HG03064 (cell line): ENCODE measurements around the gene ARMC9.

ENCODE experiments used
- ATAC-seq: cut with Tn5 transposase; IDR thresholded peaks from one replicate; pipeline ENCODE4 v1.9.1; 2021; ENCODE audit warnings: low read depth; ENCODE audit not compliant: unreplicated experiment

ARMC9 gene

GRCh38 chr2:231306791-231307393, 108.5 kb downstream of the ARMC9 start:
- ATAC-seq, result no peak

DNA sequence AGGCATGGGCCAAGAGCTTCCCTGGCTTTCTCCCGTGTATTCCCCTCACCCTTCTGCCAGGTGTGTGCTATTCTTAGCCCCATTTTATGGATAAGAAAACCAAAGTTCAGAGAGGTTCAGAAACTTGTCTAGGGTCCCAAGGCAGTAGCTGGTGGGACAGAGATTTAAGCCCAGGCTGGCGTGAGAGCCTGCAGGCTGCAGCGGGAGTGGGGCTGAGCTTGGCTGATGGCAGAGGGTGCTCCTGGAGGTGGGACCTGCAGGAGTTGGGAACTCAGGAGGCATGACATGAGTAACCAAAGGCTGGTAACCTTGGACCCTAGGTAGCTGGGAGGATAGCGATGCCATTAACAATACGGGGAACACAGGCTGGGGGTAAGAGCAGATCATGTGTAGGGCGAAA, 109.8 kb downstream of the ARMC9 start:
- ATAC-seq, result no peak

DNA sequence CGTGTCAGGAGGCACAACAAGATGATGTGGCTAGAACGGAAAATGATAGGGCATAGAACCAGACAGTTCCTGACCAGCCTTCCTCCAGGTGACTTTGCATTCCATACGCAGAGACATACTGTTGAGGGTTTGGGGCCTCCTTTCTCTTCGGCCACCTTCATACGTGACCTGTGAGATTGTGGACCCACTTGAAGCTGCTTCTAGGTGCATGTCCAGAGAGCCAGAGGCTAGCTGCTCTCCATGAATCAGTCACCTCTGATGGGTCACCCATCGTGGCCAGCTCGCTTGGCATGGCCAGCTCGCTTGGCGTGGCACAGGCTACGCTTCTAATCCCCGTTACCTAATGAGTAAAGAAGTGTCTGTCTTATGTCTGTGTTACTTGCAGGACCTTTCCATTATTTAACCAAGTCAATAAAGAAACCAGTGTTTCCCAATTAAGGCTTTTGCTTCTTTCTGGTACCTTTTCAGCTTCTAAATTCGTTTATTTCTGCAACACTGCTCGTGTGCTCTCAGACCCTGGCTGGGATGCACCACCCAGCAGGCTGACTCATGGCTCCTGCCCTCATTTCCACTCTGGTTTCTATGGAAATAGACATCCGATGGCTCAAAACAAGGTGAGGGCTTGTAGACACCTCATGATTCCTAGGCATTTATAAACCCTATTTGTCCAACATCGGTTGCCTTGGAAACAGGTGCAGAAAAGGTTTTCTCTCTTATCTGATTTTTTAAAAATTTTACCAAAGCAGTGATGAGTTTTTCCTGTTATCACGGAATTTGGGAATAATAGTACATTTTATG, 110.4 kb downstream of the ARMC9 start:
- ATAC-seq, result no peak

DNA sequence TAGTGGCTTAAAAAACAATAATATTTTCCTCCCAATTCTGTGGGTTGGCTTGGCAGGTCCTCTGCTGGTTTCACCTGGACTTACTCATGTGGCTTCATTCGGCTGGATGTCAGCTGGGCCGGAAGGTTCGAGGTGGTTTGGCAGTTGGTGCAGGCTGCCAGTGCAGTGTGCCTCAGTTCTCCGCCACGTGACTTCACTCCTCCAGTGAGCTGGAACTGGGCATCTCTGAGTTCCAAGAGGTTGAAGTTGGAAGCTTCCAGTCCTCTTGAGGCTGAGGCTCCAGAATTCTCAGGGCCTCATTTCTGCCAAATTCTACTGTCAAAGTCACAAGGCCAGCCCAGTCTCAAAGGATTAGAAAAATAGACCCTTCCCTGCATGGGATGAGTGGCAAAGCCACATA, 113.6 kb downstream of the ARMC9 start:
- ATAC-seq, result no peak

GRCh38 chr2:231315896-231316295, 117.5 kb downstream of the ARMC9 start:
- no peak for ATAC-seq

DNA sequence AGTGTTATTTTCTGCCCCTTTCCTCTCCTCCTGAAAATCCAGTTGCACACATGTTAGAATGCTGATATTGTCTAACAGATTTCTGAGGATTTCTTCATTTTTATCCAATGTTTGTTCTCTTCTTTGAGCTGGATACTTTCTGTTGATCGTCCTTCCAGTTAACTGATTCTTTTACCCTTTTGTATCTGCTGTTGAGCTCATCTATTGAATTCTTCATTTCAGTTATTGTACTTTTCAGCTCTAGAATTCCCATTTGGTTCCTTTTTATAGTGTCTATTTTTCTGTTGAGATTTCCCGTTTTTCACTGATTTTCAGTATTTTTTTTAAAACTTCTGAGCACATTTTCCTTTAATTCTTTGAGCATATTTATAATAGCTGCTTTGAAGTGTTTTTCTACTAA, 119.1 kb downstream of the ARMC9 start:
- no peak for ATAC-seq

DNA sequence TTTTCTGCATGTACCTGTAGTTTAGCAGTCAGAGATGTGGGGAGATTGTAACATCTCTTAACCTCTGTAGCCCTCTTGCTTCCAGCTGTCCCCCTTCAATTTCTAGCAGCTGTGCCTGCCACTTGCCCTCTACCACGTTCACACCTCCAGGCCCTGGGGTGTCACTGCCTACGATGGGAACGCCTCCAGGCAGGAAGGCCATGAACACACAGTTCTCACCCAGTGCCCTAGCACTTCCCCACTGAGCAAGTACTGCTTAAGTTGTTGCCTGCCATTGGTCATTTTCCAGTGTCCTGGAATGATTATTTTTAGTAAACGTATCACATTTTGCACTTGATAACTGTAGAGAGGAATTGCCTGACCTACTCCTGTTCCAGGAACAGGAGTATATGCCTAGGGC, 120.0 kb downstream of the ARMC9 start:
- ATAC-seq, result no peak

GRCh38 chr2:231318954-231319353, 120.5 kb downstream of the ARMC9 start:
- no peak for ATAC-seq

GRCh38 chr2:231319867-231320266, 121.4 kb downstream of the ARMC9 start:
- no peak for ATAC-seq

DNA sequence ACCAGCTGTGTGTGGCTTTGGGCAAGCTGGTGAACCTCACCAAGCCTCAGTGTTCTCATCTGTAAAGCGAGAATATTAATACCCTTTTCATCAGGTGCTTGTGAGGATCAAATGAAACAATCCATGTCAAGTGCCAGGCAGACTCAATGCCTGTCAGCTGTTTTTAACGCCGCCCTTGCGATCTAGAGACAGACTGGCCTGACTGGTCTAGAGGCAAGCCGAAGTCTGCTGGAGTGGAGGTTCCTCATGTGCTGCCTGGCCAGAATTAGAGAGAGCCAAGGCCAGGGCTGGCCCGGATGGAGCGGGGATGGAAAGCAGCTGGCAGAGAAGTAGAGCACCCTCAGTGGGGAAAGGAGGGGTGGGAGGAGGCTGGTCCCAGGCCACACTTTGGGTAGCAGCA, 122.6 kb downstream of the ARMC9 start:
- no peak for ATAC-seq

GRCh38 chr2:231321556-231322334, 123.3 kb downstream of the ARMC9 start:
- no peak for ATAC-seq

- no peak for ATAC-seq
Observed at GRCh38 chr2:231323316-231323715, 124.9 kb downstream of the ARMC9 start.

- ATAC-seq, result no peak
Observed at GRCh38 chr2:231325826-231326225, 127.4 kb downstream of the ARMC9 start.

DNA sequence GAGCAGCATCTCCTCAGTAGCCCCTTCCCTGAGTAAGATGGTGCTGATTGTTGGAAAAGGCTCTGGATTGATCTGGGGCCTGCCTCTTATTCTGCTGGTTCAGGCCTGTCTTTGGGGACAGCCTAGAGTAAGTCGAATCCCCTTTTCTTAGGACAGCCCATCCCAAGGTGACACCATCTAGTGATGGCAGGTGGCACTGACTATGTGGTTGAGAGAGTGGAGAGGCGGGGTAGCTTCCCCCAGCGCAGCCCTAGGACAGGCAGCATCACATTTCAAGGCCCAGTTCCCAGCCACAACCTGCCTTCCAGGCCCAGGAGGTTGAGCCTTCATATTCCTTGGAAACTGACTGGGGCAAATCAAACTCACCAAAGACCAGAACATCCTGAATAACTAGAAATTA, 128.0 kb downstream of the ARMC9 start:
- ATAC-seq, result no peak

- no peak for ATAC-seq
Observed at GRCh38 chr2:231330311-231330710, 131.9 kb downstream of the ARMC9 start.

DNA sequence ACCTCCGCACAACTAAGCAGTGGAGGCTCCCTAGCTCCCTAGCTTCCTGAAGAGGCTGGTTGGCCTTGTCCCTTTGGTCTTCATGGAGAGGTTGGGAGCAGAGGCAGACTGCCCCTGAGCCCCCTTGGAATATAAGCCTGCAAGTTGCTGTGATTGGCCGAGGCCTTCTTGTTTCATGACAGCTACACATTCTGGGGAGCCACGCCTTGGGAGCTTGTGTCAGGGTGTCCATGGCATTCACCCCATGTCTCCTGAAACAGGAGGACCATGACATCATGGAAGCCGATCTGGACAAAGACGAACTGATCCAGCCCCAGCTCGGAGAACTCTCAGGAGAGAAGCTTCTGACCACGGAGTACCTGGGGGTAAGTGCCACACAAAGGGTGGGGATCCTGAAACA, 133.1 kb downstream of the ARMC9 start:
- no peak for ATAC-seq

GRCh38 chr2:231332388-231332787, 134.0 kb downstream of the ARMC9 start:
- ATAC-seq, result no peak

DNA sequence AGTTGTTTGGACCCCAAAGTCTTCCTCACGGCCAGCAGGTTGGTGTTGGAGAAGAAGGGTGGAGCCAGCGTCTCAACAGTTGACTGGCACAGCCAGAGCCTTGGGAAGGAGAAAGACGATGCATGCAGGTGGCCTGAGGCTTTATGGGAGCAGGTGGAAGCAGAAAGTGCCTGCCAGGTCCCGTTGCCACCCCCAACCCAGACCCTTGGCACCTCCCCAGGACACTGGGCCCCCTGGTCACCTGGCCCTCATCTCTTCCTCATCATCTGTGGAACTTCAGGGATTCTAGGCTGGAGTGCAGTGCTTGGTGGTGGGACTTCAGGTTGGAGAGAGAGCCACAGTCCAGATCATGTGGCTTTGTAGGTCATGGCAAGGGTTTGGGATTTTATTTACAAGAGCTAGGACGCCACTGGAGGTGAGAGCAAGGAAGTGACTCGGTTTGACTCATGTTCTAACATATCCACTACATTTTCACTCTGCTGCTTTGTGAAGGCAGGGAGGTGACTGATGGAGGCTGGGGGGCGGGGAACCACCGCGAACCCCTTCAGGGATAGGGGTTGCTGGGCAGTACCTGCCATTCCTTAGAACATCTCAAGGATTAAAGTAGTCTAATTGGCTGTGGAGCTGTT, 134.6 kb downstream of the ARMC9 start:
- ATAC-seq, result no peak

- ATAC-seq, result no peak
Observed at GRCh38 chr2:231334179-231334930, 135.9 kb downstream of the ARMC9 start.

GRCh38 chr2:231334981-231335380, 136.6 kb downstream of the ARMC9 start:
- ATAC-seq, result no peak
